Heart right ventricle (tissue), 16 donors: Measurements from ENCODE around the gene TLCD1. TPM values are rescaled to one million over a fixed set of nuclear protein-coding genes. Genes with fewer than 3 reads are reported as not detected.
A peak's percentile ranks its signal among the peaks of the same experiment; 100 is the strongest.

Source experiments
- ATAC-seq, 8 donors: fragments of 200-7000 bp; cut with Tn5 transposase; one replicate each; pipeline ENCODE4 v1.9.1; 2020; ENCODE audit warnings: mild to moderate bottlenecking in 8 of 8, moderate library complexity in 8 of 8, moderate number of reproducible peaks in 1 of 8
- DNase-seq, 2 donors: peaks; one replicate each; pipeline ENCODE4 v3.0.0-alpha.2; 2020
- H3K27ac ChIP-seq, 10 donors: fragments of 200-600 bp; sonication (generic) in 2 of 10; one replicate each; pipeline versions ENCODE4 v1.5.0 to v1.8.0; 2020 to 2022; ENCODE audit warnings: mild to moderate bottlenecking in 3 of 10
- H3K27me3 ChIP-seq, 7 donors: fragments of 200-600 bp; one replicate each; pipeline ENCODE4 v1.8.0; 2021 to 2022; ENCODE audit warnings: mild to moderate bottlenecking in 2 of 7
- H3K36me3 ChIP-seq, 9 donors: fragments of 200-600 bp; sonication (generic) in 1 of 9; one replicate each; pipeline versions ENCODE4 v1.5.0 to v1.8.0; 2020 to 2022; ENCODE audit warnings: mild to moderate bottlenecking in 2 of 9
- H3K4me1 ChIP-seq, 9 donors: fragments of 200-600 bp; sonication (generic) in 1 of 9; one replicate each; pipeline versions ENCODE4 v1.5.0 to v1.8.0; 2020 to 2022; ENCODE audit warnings: mild to moderate bottlenecking in 4 of 9
- H3K4me3 ChIP-seq, 10 donors: fragments of 200-600 bp; sonication (generic) in 2 of 10; one replicate each; pipeline versions ENCODE4 v1.5.0 to v1.8.0; 2020 to 2022; ENCODE audit warnings: mild to moderate bottlenecking in 7 of 10, moderate library complexity in 2 of 10
- H3K9me3 ChIP-seq, 11 donors: fragments of 200-600 bp in 10 of 11; sonication (generic) in 2 of 11; one replicate each; pipeline versions ENCODE4 v1.5.0 to v1.8.0; 2013 to 2022; ENCODE audit warnings: mild to moderate bottlenecking in 2 of 11, control low read depth in 1 of 11, moderate library complexity in 1 of 11
- CTCF ChIP-seq, 9 donors: fragments of 200-600 bp; sonication (generic) in 2 of 9; IDR thresholded peaks; one replicate each; pipeline versions ENCODE4 v1.5.0 to v1.8.0; 2021 to 2022; ENCODE audit warnings: antibody characterized with exemption in 9 of 9, mild to moderate bottlenecking in 5 of 9, moderate library complexity in 1 of 9
- WGBS, 2 donors: extraction: QIAGEN DNeasy Blood & Tissue Kit; methylation state at CpG; one replicate each; pipeline ENCODE4 v1.1.7; 2013; ENCODE audit warnings: inconsistent platforms in 1 of 2; 5-methylcytosine and 5-hydroxymethylcytosine counted together
- intact Hi-C, 10 donors: fragments of 100-400 bp; cut with DNase I; formaldehyde crosslinking; loops; one replicate each; pipeline versions ENCODE4 v1.11.1 to v1.14.2; 2022
- polyA plus RNA-seq, 2 donors: library from polyadenylated mRNA; stranded (reverse); fragments of 200-250 nt; gene quantifications; one replicate each; pipeline ENCODE4 v1.2.3, GENCODE V29; 2013
- total RNA-seq, 10 donors: library from RNA; stranded (reverse); fragmentation: NEBNext Ultra II Directional in 3 of 10; extraction: Animal tissue kit (Norgen Biotek cat#: 25700) in 3 of 10; gene quantifications; one replicate each; pipeline versions ENCODE4 v1.2.1 to v1.2.4, GENCODE V29; 2021 to 2023
- donor health status: Arrhythmogenic right ventricular cardiomyopathy.
- donor health status: ischemic (EF 13 %, LVEDD 7.1; RV severe dilation, severe dysfunction).
- donor health status: healthy with polysubstance abuse.
- donor health status: DM: no; HTN: yes; CAD: no.
- donor health status: DM: no; HTN: no; CAD: no.
- donor health status: ischemic (EF 25% LVEDD 6.9; RV normal size, moderate dysfunction).
- donor health status: ischemic (EF 25% LVEDD 5.7; RV mildly dilated, moderate dysfunction).
- donor health status: healthy.
- donor health status: DM: yes; HTN: yes; CAD: no.
- donor health status: Ischemic cardiomyopathy.
- donor health status: ischemic (EF 35%, LVEDD 5.7; RV mildly dilated, moderate dysfunction).
- donor health status: nonischemic (EF 11% LVEDD 7.7; RV severe dilation, severe dysfunction).
- donor health status: DM: yes; HTN: yes; CAD: no.
- donor health status: PGD.
- donor health status: ischemic (EF 29% LVEDD 5.4; RV normal size, mild dysfunction).
- donor health status: nonischemic (EF 23%, LVEDD 6.1; RV moderate dilation, normal function).

Gene TLCD1
- total and polyA plus RNA-seq, 12 donors: 0.36 to 9.3 (median 1.1) TPM

- WGBS, 2 donors: 0 to 2% methylated on average over 20 of the region's 20 CpGs
- intact Hi-C loops: no loop called here
- H3K4me1 ChIP-seq: peaks cover 0 to 34% (median 22%) of the 10 kb centered on the region in 9 donors
- H3K4me3 ChIP-seq: peak within 1 kb of the TSS; percentile 45 to 88 (median 66)
- TF ChIP-seq CTCF (IDR thresholded peaks at IDR 0.05): no peak
- H3K9me3 ChIP-seq: no peaks in the 10 kb centered on the region
- peaks cover 0 to 3% (median 0%) of the 10 kb centered on the region in 7 donors for H3K27me3 ChIP-seq
- ATAC-seq: peak in 7 of 8 donors; percentile 27 to 46 (median 36)
- DNase-seq: no peak
- H3K27ac ChIP-seq: peak within 1 kb of the TSS; percentile 68 to 95 (median 90)
- H3K36me3 ChIP-seq: peaks cover 0 to 24% (median 0%) of the 10 kb centered on the region in 9 donors
Observed at GRCh38 chr17:28711723-28712031, 14.4 kb downstream of the TLCD1 start, which contains the start of gene PROCA1. Gene PROCA1 (minus strand): TSS chr17:28711888. CDS start chr17:28711660, 228 bp downstream.

DNA sequence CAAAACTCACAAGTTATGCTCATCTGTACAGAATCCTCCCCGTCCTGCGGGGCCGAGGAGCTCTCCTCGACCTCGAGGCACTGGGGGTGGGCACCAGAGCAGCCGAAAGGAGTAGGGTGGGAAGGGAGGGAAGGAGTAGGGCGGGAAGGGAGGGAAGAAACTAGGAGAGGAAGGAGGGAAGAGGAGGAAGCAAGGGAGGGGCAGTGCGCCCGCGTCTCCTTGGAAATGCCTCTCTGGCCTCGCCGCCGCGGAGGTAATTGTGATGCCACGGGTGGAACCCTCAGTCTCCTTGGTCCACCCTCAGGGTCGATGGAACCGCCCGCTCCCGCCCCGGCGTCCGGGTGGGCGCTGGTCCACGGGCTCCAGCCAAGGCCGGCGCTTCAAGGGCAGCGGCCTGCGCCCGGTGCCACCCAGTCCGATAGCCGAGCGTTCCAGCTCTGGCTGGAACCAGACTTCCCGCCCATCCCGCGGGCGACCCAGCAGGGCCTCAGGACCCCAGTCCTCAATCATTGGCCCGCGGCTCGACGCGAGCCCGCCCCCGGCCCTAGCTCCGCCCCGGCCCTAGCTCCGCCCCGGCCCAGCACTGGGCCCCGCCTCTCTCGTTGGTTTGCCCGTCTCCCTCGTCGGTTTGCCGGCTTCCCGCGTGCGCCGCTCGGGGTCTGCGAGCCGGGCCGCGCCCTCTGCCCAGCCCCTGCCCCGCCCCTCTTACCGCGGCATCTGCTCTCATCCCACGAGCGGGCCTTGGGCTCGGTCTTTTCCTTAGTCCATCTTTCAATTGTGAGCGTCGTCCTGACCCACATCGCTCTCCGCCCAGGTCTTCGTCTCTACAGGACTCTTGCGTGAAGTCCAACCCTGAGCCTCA, 14.9 kb downstream of the TLCD1 start:
- Histone ChIP-seq H3K27me3 (no peaks in the 10 kb centered on the region), H3K4me3 (peak overlapping the region; percentile 45 to 88 (median 66)), H3K9me3 (no peaks in the 10 kb centered on the region), H3K27ac (peak overlapping the region; percentile 68 to 95 (median 90)), H3K4me1 (peaks cover 0 to 28% (median 18%) of the 10 kb centered on the region in 9 donors), H3K36me3 (peaks cover 0 to 24% (median 0%) of the 10 kb centered on the region in 9 donors)
- 1% methylated on average over 74 of the region's 74 CpGs for WGBS, 2 donors
- intact Hi-C loops: loop anchor here in 1 of 10 donors (1.0 kb wide), 1 partner anchor 49 kb away; the partner anchor contains the start of gene SUPT6H
- ATAC-seq: peak; percentile 93 to 96 (median 94)
- no peak for TF ChIP-seq CTCF (IDR thresholded peaks at IDR 0.05)
- peak; percentile 86 to 92 for DNase-seq

GRCh38 chr17:28707339-28707720, 18.7 kb downstream of the TLCD1 start:
- H3K36me3 ChIP-seq: peaks cover 0 to 28% (median 11%) of the 10 kb centered on the region in 9 donors
- TF ChIP-seq CTCF (IDR thresholded peaks at IDR 0.05): no peak
- H3K27ac ChIP-seq: no peak overlapping the region
- no peak overlapping the region for H3K4me3 ChIP-seq
- peaks cover 0 to 21% (median 16%) of the 10 kb centered on the region in 9 donors for H3K4me1 ChIP-seq
- DNase-seq (no peak), ATAC-seq (no peak)
- no peaks in the 10 kb centered on the region for H3K9me3 ChIP-seq
- intact Hi-C loops: loop anchor here in 3 of 10 donors (5.0 kb wide), 2 partner anchors 40 to 45 kb away; partner anchors contain the start of genes SDF2 (in 2 of the 3) and SUPT6H (in 2 of the 3)
- H3K27me3 ChIP-seq: no peaks in the 10 kb centered on the region
- 75 to 85% methylated on average over 2 of the region's 2 CpGs for whole genome bisulfite sequencing, 2 donors

DNA sequence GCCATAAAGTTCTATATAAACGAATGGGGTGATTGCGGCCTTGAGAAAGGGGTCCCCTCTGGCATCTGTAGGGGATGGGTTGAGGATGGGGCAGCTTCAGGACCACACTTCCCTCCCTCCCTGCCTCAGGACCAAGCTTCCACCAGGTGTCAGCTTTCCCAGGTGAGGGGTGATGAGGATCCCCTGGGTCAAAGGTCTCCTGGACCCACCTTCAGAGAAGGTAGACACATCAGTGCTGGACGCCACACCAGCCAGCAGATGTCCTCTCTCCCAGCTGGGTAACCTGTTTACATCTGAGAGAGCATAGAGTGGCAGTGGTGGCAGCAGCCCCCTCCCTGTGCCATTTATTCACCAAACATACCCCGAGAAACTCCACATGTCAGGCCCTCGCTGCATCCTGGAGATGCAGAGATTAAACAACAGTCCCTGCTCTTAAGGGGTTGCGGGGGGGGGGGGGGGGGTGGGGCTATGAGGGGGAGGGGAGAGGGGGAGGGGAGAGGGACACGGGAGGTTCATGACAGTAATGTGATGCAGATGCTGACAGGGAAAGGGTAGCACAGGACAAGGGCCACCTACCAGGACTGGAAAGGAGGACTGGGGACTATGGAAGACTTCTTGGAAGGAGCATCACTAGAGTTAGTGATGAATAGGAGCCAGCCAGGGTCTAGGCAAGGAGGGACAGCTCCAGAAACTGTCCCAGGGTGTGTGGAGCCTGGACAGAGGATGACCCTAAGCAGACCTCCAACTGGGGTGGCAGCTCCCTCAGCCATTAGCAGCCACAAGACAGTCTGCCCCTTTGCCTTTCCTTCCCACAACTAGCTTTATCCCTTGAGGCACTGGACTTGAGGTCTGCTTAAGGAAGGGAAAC, 19.3 kb downstream of the TLCD1 start:
- Histone ChIP-seq H3K27ac (no peak overlapping the region), H3K4me1 (peaks cover 0 to 14% (median 10%) of the 10 kb centered on the region in 9 donors), H3K36me3 (peaks cover 0 to 34% (median 17%) of the 10 kb centered on the region in 9 donors), H3K9me3 (no peaks in the 10 kb centered on the region), H3K27me3 (no peaks in the 10 kb centered on the region), H3K4me3 (no peak overlapping the region)
- no peak for TF ChIP-seq CTCF (IDR thresholded peaks at IDR 0.05)
- 63 to 66% methylated on average over 6 of the region's 7 CpGs for WGBS, 2 donors
- ATAC-seq (no peak), DNase-seq (no peak)
- intact Hi-C loops: loop anchor here in 3 of 10 donors (5.0 kb wide), 2 partner anchors 39 to 44 kb away; partner anchors contain the start of genes SDF2 (in 2 of the 3) and SUPT6H (in 2 of the 3)
